Fibroblast of upper back skin (primary cell): Measurements from ENCODE around the gene CRADD.
"Not testable (repeated sequence)": the region's sequence is repeated elsewhere in the genome, so short reads cannot be mapped to it uniquely, and the experiment has no call there.

Source experiments
- DNase-seq: peaks from one replicate; pipeline ENCODE4 v3.0.0-alpha.2; 2013

CRADD gene

GRCh38 chr12:93850481-93851256 lies 173.5 kb downstream of the CRADD start:
- no peak for DNase-seq

GRCh38 chr12:93851257-93851671 lies 174.1 kb downstream of the CRADD start:
- DNase-seq: no peak

GRCh38 chr12:93852173-93852591 lies 175.0 kb downstream of the CRADD start:
- no peak for DNase-seq

GRCh38 chr12:93853698-93854478 lies 176.7 kb downstream of the CRADD start:
- DNase-seq: no peak

- DNase-seq: no peak
These were observed 178.1 kb downstream of the CRADD start for GRCh38 chr12:93855261-93855660.

- no peak for DNase-seq
These were observed 179.4 kb downstream of the CRADD start for GRCh38 chr12:93856611-93857010.

- DNase-seq: peak; percentile 67
These were observed 180.2 kb downstream of the CRADD start for GRCh38 chr12:93857279-93857938.

- DNase-seq: peak; percentile 35
These were observed 180.8 kb downstream of the CRADD start for GRCh38 chr12:93857991-93858447.

- no peak for DNase-seq
These were observed 183.6 kb downstream of the CRADD start for GRCh38 chr12:93860668-93861373.

- DNase-seq: no peak
These were observed 185.2 kb downstream of the CRADD start for GRCh38 chr12:93862424-93862823.

GRCh38 chr12:93865751-93866150 lies 188.6 kb downstream of the CRADD start:
- no peak for DNase-seq

GRCh38 chr12:93868771-93869170 lies 191.6 kb downstream of the CRADD start:
- DNase-seq: peak; percentile 85

- peak; percentile 35 for DNase-seq
These were observed 193.0 kb downstream of the CRADD start for GRCh38 chr12:93870020-93870795.

- not testable (repeated sequence) for DNase-seq
These were observed 194.4 kb downstream of the CRADD start for GRCh38 chr12:93871566-93871965.

GRCh38 chr12:93873561-93873960 lies 196.4 kb downstream of the CRADD start:
- DNase-seq: no peak

- no peak for DNase-seq
These were observed 198.0 kb downstream of the CRADD start for GRCh38 chr12:93875157-93875556.

GRCh38 chr12:93876360-93876759 lies 199.2 kb downstream of the CRADD start:
- no peak for DNase-seq

GRCh38 chr12:93877446-93877845 lies 200.3 kb downstream of the CRADD start:
- DNase-seq: no peak

- peak; percentile 81 for DNase-seq
These were observed 202.6 kb downstream of the CRADD start for GRCh38 chr12:93879476-93880421.

- no peak for DNase-seq
These were observed 203.8 kb downstream of the CRADD start for GRCh38 chr12:93880853-93881522.
